Right ventricle myocardium inferior (tissue), 1 donor: ENCODE data around the gene ZNF799. TPM values are rescaled to one million over a fixed set of nuclear protein-coding genes. Genes with fewer than 3 reads are reported as not detected.
A peak's percentile ranks its signal among the peaks of the same experiment; 100 is the strongest.
"Not testable (repeated sequence)": the region's sequence is repeated elsewhere in the genome, so short reads cannot be mapped to it uniquely, and the experiment has no call there.

Source experiments
- ATAC-seq: fragments of 200-7000 bp; cut with Tn5 transposase; one replicate; pipeline ENCODE4 v1.9.1; 2020; ENCODE audit warnings: mild to moderate bottlenecking, moderate library complexity
- DNase-seq: peaks from one replicate; pipeline ENCODE4 v3.0.0; 2021; ENCODE audit errors: missing footprints
- intact Hi-C: fragments of 100-400 bp; cut with DNase I; formaldehyde crosslinking; loops from one replicate; pipeline ENCODE4 v1.11.0; 2022
- long read RNA-seq: library from polyadenylated mRNA; unstranded; transcript quantifications from one replicate; pipeline ENCODE4 v2.0.0, GENCODE V29; 2021
- total RNA-seq: library from RNA; stranded (reverse); fragmentation: NEBNext Ultra II Directional; extraction: Animal tissue kit (Norgen Biotek cat#: 25700); gene quantifications from one replicate; pipeline ENCODE4 v1.2.1, GENCODE V29; 2021
- donor health status: DM: no; HTN: yes; CAD: no; lungs with severe emphysema.

Gene ZNF799
- 2.3 TPM for total RNA-seq
- long read RNA-seq, partial matches to known transcripts: 0 of 1 reads
- long read RNA-seq, other reads (novel, unspliced or antisense): 0 of 1 reads

GRCh38 chr19:12400633-12401502 lies at the start of gene ZNF799:
TSS of gene ZNF799 (minus strand) at chr19:12401271. CDS start at chr19:12401070, 201 bp downstream.
- peak; percentile 100 for ATAC-seq
- DNase-seq: peak; percentile 99
- intact Hi-C loops: loop anchor here (2.0 to 5.0 kb wide), 4 partner anchors 36 to 239 kb away; partner anchors contain the start of genes ZNF136, ZNF442, ZNF563 and ZNF564

DNA sequence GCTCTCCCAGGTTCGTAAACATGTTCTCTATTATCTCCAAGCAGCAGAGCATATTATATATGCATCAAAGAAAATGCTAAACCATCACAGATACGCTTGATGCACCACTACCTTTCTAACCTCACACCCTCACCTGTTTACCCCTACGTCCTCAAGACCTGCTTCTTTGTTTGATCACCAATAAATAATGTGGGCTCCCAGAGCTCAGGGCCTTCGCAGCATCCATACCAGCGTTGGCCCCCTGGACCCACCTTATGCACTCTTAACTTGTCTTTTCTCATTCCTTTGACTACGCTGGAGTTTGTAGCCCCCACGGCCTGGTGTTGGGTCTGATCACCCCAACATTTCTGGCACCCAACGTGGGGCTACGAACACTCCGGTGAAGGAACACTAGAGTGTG lies 49.8 kb upstream of the ZNF799 start:
- intact Hi-C loops: no loop called here
- no peak for ATAC-seq
- no peak for DNase-seq

DNA sequence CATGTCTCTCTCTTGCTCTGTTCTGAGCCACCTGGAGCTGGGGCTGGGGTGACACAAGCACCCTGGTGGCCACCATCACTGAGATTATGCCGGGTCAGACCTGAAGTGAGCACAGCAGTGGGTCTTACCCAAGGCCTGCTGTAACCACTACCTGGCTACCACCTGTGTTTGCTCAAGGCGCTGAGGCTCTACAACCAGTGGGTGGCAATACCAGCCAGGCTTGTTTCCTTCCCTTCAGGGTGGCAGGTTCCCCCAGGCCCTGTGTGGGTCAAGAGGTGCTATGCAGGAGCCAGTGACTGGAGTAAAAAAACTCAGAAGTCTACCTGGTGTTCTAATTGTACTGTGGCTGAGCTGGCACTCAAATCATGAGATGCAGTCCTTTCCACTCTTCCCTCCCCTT lies 47.7 kb upstream of the ZNF799 start:
- DNase-seq (no peak), ATAC-seq (no peak)
- intact Hi-C loops: no loop called here

GRCh38 chr19:12440541-12441316 lies 39.7 kb upstream of the ZNF799 start, which contains the start of gene ZNF443:
TSS of gene ZNF443 (minus strand) at chr19:12441021. CDS start at chr19:12440914, 107 bp downstream.
- DNase-seq (peak; percentile 98), ATAC-seq (peak; percentile 100)
- intact Hi-C loops: loop anchor here (1.0 kb wide), 1 partner anchor 44 kb away; the partner anchor contains the start of gene ZNF709

- ATAC-seq, intact Hi-C loops, DNase-seq: not testable (repeated sequence)
Measured at GRCh38 chr19:12439686-12440540, 38.8 kb upstream of the ZNF799 start.

GRCh38 chr19:12430726-12431299 lies 29.7 kb upstream of the ZNF799 start:
- ATAC-seq, DNase-seq, intact Hi-C loops: not testable (repeated sequence)

- DNase-seq (no peak), ATAC-seq (no peak)
- intact Hi-C loops: no loop called here
Measured at GRCh38 chr19:12425888-12426274, 24.8 kb upstream of the ZNF799 start.

DNA sequence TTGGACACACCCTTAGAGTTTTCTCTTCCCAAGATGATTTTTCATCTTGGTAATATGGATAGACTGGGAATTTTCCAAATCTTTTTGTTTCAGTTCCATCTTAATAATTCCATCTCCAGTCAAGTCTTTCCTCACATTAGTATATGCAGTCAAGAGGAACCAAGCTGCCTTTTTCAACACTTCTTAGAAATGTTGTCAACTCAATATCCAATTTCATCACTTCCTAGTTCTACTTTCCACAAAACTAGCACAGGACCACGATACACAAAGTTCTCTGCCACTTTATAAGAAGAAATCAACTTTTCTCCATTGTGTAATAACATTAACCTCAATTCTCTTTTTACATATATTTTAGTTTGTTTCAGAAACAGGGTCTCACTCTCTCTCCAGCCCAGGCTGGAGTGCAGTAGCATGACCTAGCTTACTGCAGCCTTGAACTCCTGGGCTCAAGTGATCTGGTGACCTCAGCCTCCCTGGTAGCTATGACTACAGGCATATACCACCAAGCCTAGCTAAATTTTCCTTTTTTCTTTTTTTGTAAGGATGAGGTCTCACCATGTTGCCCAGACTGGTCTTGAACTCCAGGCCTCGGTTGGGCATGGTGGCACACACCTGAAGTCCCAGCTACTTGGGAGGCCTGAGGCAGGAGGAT lies 24.3 kb upstream of the ZNF799 start:
- DNase-seq (no peak), ATAC-seq (no peak)
- intact Hi-C loops: no loop called here

- ATAC-seq, DNase-seq, intact Hi-C loops: not testable (repeated sequence)
Measured at GRCh38 chr19:12417273-12417672, 16.2 kb upstream of the ZNF799 start.

- intact Hi-C loops: no loop called here
- DNase-seq (no peak), ATAC-seq (no peak)
Measured at GRCh38 chr19:12411893-12412292, 10.8 kb upstream of the ZNF799 start.

DNA sequence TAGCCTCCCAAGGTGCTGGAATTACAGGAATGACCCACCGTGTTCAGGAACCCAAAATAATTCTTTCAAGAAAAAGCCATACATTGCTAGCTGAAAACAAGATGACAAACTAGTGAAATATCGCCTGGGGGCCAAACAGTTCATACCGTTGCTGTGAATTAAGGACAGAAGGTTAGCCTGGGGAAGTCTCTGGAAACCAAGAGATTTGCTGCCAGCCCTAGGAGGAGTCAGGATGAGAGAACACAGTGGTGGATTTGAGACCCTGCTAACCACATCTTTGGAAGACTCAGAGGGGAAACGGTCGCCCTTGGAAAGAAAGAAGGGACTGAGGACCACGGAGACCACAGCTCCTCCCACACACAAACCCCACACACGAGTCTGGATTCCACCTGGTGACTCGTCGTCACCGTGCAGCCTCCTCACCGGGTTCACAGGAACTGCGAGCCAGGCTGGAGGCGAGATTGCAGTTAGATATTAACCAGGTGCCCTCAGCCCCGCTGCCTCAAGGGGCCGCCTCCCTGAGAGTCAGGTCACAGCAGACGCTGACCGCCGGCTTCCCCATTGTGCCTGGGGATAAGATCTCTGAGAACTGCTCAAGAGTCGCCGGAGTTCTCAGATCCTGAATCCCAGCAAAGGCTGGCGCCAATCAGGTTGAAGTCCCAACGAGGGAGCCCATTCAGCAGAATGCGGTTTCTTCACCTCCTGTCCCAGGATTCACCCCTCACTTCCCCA lies 1.0 kb downstream of the ZNF799 start:
- intact Hi-C loops: loop anchor here (2.0 to 5.0 kb wide), 4 partner anchors 35 to 238 kb away; partner anchors contain the start of genes ZNF136, ZNF442, ZNF563 and ZNF564
- ATAC-seq: peak; percentile 11
- DNase-seq: peak; percentile 71

DNA sequence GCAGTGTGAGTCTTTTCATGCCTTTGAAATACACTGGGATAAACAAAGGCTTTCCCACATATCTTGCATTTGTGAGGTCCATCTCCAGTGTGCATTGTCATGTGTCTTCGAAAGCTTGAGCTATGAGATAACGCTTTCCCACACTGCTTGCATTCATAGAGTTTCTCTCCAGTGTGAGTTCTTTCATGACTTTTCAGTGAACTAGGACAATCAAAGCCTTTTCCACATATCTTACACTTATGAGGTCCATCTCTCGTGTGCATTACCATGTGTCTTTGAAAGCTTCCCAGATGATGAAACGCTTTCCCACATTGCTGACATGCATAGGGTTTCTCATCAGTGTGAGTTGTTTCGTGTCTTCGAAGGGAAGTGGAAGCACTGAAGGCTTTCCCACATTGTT lies 9.9 kb downstream of the ZNF799 start:
- intact Hi-C loops, DNase-seq, ATAC-seq: not testable (repeated sequence)

GRCh38 chr19:12386365-12386764 lies 14.7 kb downstream of the ZNF799 start:
- ATAC-seq, DNase-seq, intact Hi-C loops: not testable (repeated sequence)

DNA sequence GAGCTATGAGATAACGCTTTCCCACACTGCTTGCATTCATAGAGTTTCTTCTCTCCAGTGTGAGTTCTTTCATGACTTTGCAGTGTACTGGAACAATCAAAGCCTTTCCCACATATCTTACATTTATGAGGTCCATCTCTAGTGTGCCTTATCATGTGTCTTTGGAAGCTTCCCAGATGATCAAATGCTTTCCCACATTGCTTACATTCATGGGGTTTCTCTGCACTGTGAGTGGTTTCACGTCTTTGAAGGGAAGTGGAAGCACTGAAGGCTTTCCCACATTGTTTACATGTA lies 20.7 kb downstream of the ZNF799 start:
- ATAC-seq (no peak), DNase-seq (no peak)
- intact Hi-C loops: no loop called here

DNA sequence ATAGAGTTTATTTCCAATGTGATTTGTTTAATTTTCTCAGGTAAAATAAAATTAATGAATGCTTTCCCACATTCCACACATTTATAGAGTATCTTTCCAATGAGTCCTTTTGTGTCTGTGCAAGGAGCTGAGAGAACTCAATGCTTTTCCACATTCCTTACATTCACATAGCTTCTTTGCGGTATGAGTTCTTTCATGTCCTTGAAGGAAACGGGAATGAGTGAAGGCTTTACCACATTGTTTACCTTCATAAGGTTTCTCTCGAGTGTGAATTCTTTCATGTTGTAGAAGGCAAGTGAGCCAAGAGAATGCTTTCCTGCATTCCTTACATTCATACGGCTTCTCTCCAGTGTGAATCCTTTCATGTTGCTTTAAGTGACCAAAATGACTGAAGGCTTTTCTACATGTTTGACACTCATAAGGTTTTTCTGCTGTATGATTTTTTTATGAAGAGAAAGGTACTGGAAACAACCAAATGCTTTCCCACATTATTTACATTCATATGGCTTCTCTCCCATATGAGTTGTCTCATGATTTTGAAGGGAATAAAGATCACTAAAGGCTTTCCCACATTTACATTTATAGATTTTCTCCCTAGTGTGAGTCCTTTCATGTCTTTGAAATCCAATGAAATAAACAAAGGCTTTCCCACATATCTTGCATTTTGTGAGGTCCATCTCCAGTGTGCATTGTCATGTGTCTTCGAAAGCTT lies 21.2 kb downstream of the ZNF799 start:
- intact Hi-C loops: no loop called here
- ATAC-seq: no peak
- no peak for DNase-seq

DNA sequence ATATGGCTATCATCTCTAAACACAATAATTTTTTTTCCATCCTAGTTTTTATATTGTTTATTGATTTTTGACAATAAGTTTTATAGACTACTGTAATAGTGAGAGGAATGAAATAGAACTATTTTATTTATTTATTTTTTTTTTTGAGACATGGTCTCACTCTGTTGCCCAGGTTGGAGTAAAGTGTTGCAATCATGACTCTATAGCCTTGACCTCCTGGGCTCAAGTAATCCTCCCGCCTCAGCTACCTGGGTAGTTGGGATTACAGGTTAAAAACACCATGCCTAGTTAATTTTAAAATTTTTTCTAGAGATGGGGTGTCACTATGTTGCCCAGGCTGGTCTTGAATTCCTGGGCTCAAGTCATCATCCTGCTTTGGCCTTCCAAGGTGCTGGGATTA lies 27.0 kb downstream of the ZNF799 start:
- ATAC-seq (no peak), DNase-seq (no peak)
- intact Hi-C loops: no loop called here
